Fibroblast of lung (primary cell): ENCODE measurements around the gene HAL.

Source experiments
- CTCF ChIP-seq, 2 donors: IDR thresholded peaks in 1 of 2; conservative IDR thresholded peaks in 1 of 2; 1 replicate in 1 of 2; 2 replicates in 1 of 2; pipeline ENCODE4 v1.5.1; 2011 to 2012; ENCODE audit warnings: low read length in 2 of 2, control low read depth in 1 of 2, inconsistent platforms in 1 of 2, low read depth in 1 of 2, mild to moderate bottlenecking in 1 of 2
- EZH2 ChIP-seq: IDR thresholded peaks from 2 replicates; pipeline ENCODE4 v1.5.1; 2012; ENCODE audit warnings: low read length, control low read depth, mild to moderate bottlenecking; ENCODE audit errors: missing control alignments

- TF ChIP-seq CTCF (conservative IDR thresholded peaks at IDR 0.05 in 1 of 2, IDR thresholded peaks at IDR 0.05 in 1 of 2; ENCODE audit: low read depth in 1 of 2, low read length in 2 of 2): no peak
- no peak for TF ChIP-seq EZH2
Observed at GRCh38 chr12:95982602-95983001, 13.5 kb downstream of the HAL start.
